WTC11 (cell line): Measurements from ENCODE around the gene JADE2. TPM values are rescaled to one million over a fixed set of nuclear protein-coding genes. Genes with fewer than 3 reads are reported as not detected.
A peak's percentile ranks its signal among the peaks of the same experiment; 100 is the strongest.

Experiments used
- ATAC-seq: fragments of 200-7000 bp; cut with Tn5 transposase; 2 replicates; pipeline ENCODE4 v1.10.0; 2021; ENCODE audit warnings: mild to moderate bottlenecking, moderate library complexity
- Bru-seq: library from RNA; stranded (reverse); fragments of 400-500 nt; gene quantifications from one replicate; lab custom pipeline; 2021; lab: Mats Ljungman, UMichigan
- CTCF ChIA-PET: fragments of 300-600 bp; sonication (Branson Sonifier 250); formaldehyde crosslinking; loops from one replicate; lab custom pipeline; 2021; ENCODE audit warnings: antibody characterized with exemption; lab: Charles Lee
- POLR2A ChIA-PET: fragments of 350-600 bp; sonication (Branson Sonifier 250); formaldehyde crosslinking; loops from one replicate; lab custom pipeline; 2021; ENCODE audit warnings: antibody characterized with exemption; lab: Charles Lee
- DNase-seq: peaks from one replicate; pipeline ENCODE4 v3.0.0; 2021; ENCODE audit warnings: low spot score
- H3K27ac Mint-ChIP-seq: 2 replicates; pipeline ENCODE4 v1.8.0; 2021; ENCODE audit warnings: mixed read lengths
- H3K27me3 Mint-ChIP-seq: 2 replicates; pipeline ENCODE4 v1.8.0; 2021; ENCODE audit warnings: low read depth, mild to moderate bottlenecking, moderate library complexity, mixed read lengths
- H3K36me3 Mint-ChIP-seq: 2 replicates; pipeline ENCODE4 v1.8.0; 2021; ENCODE audit warnings: mixed read lengths
- H3K4me1 Mint-ChIP-seq: 2 replicates; pipeline ENCODE4 v1.8.0; 2022; ENCODE audit warnings: mixed read lengths
- H3K4me3 Mint-ChIP-seq: 2 replicates; pipeline ENCODE4 v1.8.0; 2021; ENCODE audit warnings: mild to moderate bottlenecking, moderate library complexity, mixed read lengths
- H3K9me3 Mint-ChIP-seq: 2 replicates; pipeline ENCODE4 v1.8.0; 2021; ENCODE audit warnings: mixed read lengths
- ATF1 ChIP-seq: sonication (generic); formaldehyde crosslinking; IDR thresholded peaks from 2 replicates; pipeline ENCODE4 v1.8.1; 2023; ENCODE audit warnings: mild to moderate bottlenecking, moderate library complexity, missing genetic modification reagents
- CDX4 ChIP-seq: fragments of 250-450 bp; sonication (Bioruptor Pico); IDR thresholded peaks from 2 replicates; pipeline ENCODE4 v1.9.0; 2021; ENCODE audit warnings: moderate library complexity, mild to moderate bottlenecking, inconsistent platforms, borderline replicate concordance
- CTCF ChIP-seq: fragments of 200-600 bp; IDR thresholded peaks from 2 replicates; pipeline ENCODE4 v1.8.0; 2022; ENCODE audit warnings: antibody characterized with exemption
- FOXJ3 ChIP-seq: sonication (generic); formaldehyde crosslinking; IDR thresholded peaks from 2 replicates; pipeline ENCODE4 v1.9.0; 2021; ENCODE audit warnings: missing genetic modification reagents, mild to moderate bottlenecking, borderline replicate concordance
- GABPB1 ChIP-seq: sonication (generic); formaldehyde crosslinking; IDR thresholded peaks from 2 replicates; pipeline ENCODE4 v1.8.1; 2023; ENCODE audit warnings: mild to moderate bottlenecking, missing genetic modification reagents
- GTF2I ChIP-seq: fragments of 250-450 bp; sonication (Bioruptor Pico); conservative IDR thresholded peaks from 2 replicates; pipeline ENCODE4 v1.4.0; 2021; ENCODE audit warnings: mild to moderate bottlenecking
- IRF2 ChIP-seq: sonication (generic); formaldehyde crosslinking; IDR thresholded peaks from 2 replicates; pipeline ENCODE4 v1.8.0; 2022; ENCODE audit warnings: low read depth, missing genetic modification reagents, borderline replicate concordance
- KAT7 ChIP-seq: sonication (generic); formaldehyde crosslinking; IDR thresholded peaks from 2 replicates; pipeline ENCODE4 v1.8.1; 2023; ENCODE audit warnings: missing genetic modification reagents, mild to moderate bottlenecking, borderline replicate concordance
- MXD4 ChIP-seq: fragments of 250-450 bp; sonication (Bioruptor Pico); IDR thresholded peaks from 2 replicates; pipeline ENCODE4 v1.8.0; 2021; ENCODE audit warnings: mild to moderate bottlenecking, moderate library complexity, borderline replicate concordance
- NR1H2 ChIP-seq: sonication (generic); formaldehyde crosslinking; IDR thresholded peaks from 2 replicates; pipeline ENCODE4 v1.9.0; 2021; ENCODE audit warnings: mild to moderate bottlenecking, moderate library complexity, missing genetic modification reagents
- NR3C1 ChIP-seq: sonication (generic); formaldehyde crosslinking; conservative IDR thresholded peaks from 2 replicates; pipeline ENCODE4 v1.8.1; 2023; ENCODE audit warnings: low read depth, mild to moderate bottlenecking, missing genetic modification reagents
- OVOL2 ChIP-seq: fragments of 250-450 bp; sonication (Bioruptor Pico); IDR thresholded peaks from 2 replicates; pipeline ENCODE4 v1.9.0; 2021; ENCODE audit warnings: mild to moderate bottlenecking, borderline replicate concordance
- PRDM15 ChIP-seq: sonication (generic); formaldehyde crosslinking; IDR thresholded peaks from 2 replicates; pipeline ENCODE4 v1.8.0; 2022; ENCODE audit warnings: missing genetic modification reagents
- SOX15 ChIP-seq: fragments of 250-450 bp; sonication (Bioruptor Pico); IDR thresholded peaks from 2 replicates; pipeline ENCODE4 v1.9.0; 2021; ENCODE audit warnings: mild to moderate bottlenecking
- ZBTB43 ChIP-seq: sonication (generic); formaldehyde crosslinking; IDR thresholded peaks from 2 replicates; pipeline ENCODE4 v1.8.1; 2023; ENCODE audit warnings: mild to moderate bottlenecking, missing genetic modification reagents
- ZNF232 ChIP-seq: sonication (generic); formaldehyde crosslinking; IDR thresholded peaks from 2 replicates; pipeline ENCODE4 v1.8.0; 2022; ENCODE audit warnings: mild to moderate bottlenecking, missing genetic modification reagents
- ZNF416 ChIP-seq: fragments of 250-450 bp; sonication (Bioruptor Pico); IDR thresholded peaks from 2 replicates; pipeline ENCODE4 v1.9.0; 2021; ENCODE audit warnings: mild to moderate bottlenecking, inconsistent platforms
- ZNF423 ChIP-seq: fragments of 250-450 bp; sonication (Bioruptor Pico); IDR thresholded peaks from 2 replicates; pipeline ENCODE4 v2.1.2; 2022; ENCODE audit warnings: mild to moderate bottlenecking, moderate library complexity
- ZSCAN18 ChIP-seq: fragments of 250-450 bp; sonication (Bioruptor Pico); IDR thresholded peaks from 2 replicates; pipeline ENCODE4 v2.1.2; 2022; ENCODE audit warnings: mild to moderate bottlenecking, moderate library complexity
- long read RNA-seq, 3 experiments: library from RNA in 1 of 3; library from capped mRNA in 1 of 3; library from polyadenylated mRNA in 1 of 3; unstranded in 2 of 3; stranded (forward) in 1 of 3; transcript quantifications; one replicate each; pipeline ENCODE4 v2.0.0, GENCODE V29; 2021
- total RNA-seq: library from RNA; stranded (reverse); gene quantifications from 3 replicates; pipeline ENCODE4 v1.2.3, GENCODE V29; 2021

Gene JADE2
- total RNA-seq, result 39.4 to 46.2 TPM (median 40.8 TPM) in 3 replicates
- percentile 64 among the genes with signal in this experiment for Bru-seq, nascent RNA
- long read RNA-seq, experiment 1, transcript JADE2-202 (11 exons, 3,212 nt), result major isoform, 8 of 68 reads
- long read RNA-seq, experiment 1, partial matches to known transcripts, result 13 of 68 reads
- long read RNA-seq, experiment 1, other reads (novel, unspliced or antisense), result 47 of 68 reads
- long read RNA-seq, experiment 2, partial matches to known transcripts, result 9 of 22 reads
- long read RNA-seq, experiment 2, other reads (novel, unspliced or antisense), result 13 of 22 reads
- long read RNA-seq, experiment 3, partial matches to known transcripts, result 1 of 1 reads
- long read RNA-seq, experiment 3, other reads (novel, unspliced or antisense), result 0 of 1 reads

- Mint-ChIP-seq H3K9me3 (no peaks in the 10 kb centered on the region), H3K27me3 (no peaks in the 10 kb centered on the region), H3K27ac (peak within 1 kb of the TSS; percentile 98), H3K4me3 (peak within 1 kb of the TSS; percentile 98), H3K4me1 (peaks cover 45% of the 10 kb centered on the region), H3K36me3 (no peaks in the 10 kb centered on the region)
- DNase-seq (peak; percentile 46), ATAC-seq (peak; percentile 2)
- ChIA-PET CTCF (interaction anchor here (0.6 to 6.6 kb wide), 6 partner anchors 43 to 289 kb away, joined by 3 to 54 read pairs (median 3); no protein-coding TSS in a partner anchor), POLR2A (interaction anchor here (0.6 to 5.8 kb wide), 9 partner anchors 12 to 113 kb away, joined by 3 to 58 read pairs (median 3); partner anchors contain the start of gene CDKN2AIPNL)
- TF ChIP-seq ZBTB43 (CRISPR knock-in tag) (peak; percentile 98), KAT7 (no peak), ZNF423 (CRISPR knock-in tag) (peak; percentile 74)
Measured at GRCh38 chr5:134524826-134525682, at the start of gene JADE2. JADE2 (plus strand) TSS chr5:134525670; CDS start chr5:134535858, 10,188 bp downstream.

GRCh38 chr5:134477462-134478245 is 47.8 kb upstream of the JADE2 start:
- DNase-seq (no peak), ATAC-seq (no peak)
- Mint-ChIP-seq H3K9me3 (peaks cover 13% of the 10 kb centered on the region), H3K4me3 (no peak overlapping the region), H3K27me3 (no peaks in the 10 kb centered on the region; the same call in 1 of the 2 replicates), H3K27ac (no peak overlapping the region), H3K36me3 (no peaks in the 10 kb centered on the region), H3K4me1 (no peaks in the 10 kb centered on the region)
- POLR2A ChIA-PET, result interaction anchor here (1.9 kb wide), 1 partner anchor 11 kb away, joined by 5 read pairs; no protein-coding TSS in a partner anchor
- CTCF ChIA-PET, result no interaction called here
- TF ChIP-seq OVOL2 (CRISPR knock-in tag) (no peak), ZNF416 (CRISPR knock-in tag) (no peak), CTCF (no peak), SOX15 (CRISPR knock-in tag) (no peak), ATF1 (CRISPR knock-in tag) (no peak)

- Mint-ChIP-seq H3K27ac (no peak overlapping the region), H3K27me3 (no peaks in the 10 kb centered on the region; the same call in 1 of the 2 replicates), H3K36me3 (no peaks in the 10 kb centered on the region), H3K4me1 (no peaks in the 10 kb centered on the region), H3K4me3 (no peak overlapping the region), H3K9me3 (peaks cover 6% of the 10 kb centered on the region)
- ChIA-PET POLR2A (no interaction called here), CTCF (no interaction called here)
- ATAC-seq (no peak), DNase-seq (no peak)
- TF ChIP-seq NR1H2 (CRISPR knock-in tag), result no peak
- no peak for TF ChIP-seq GTF2I (CRISPR knock-in tag)
- no peak for TF ChIP-seq OVOL2 (CRISPR knock-in tag)
- no peak for TF ChIP-seq IRF2 (CRISPR knock-in tag)
- no peak for TF ChIP-seq ZSCAN18 (CRISPR knock-in tag)
- no peak for TF ChIP-seq PRDM15 (CRISPR knock-in tag)
- TF ChIP-seq MXD4 (CRISPR knock-in tag), result no peak
- no peak for TF ChIP-seq FOXJ3 (CRISPR knock-in tag)
- TF ChIP-seq CDX4 (CRISPR knock-in tag), result no peak
- no peak for TF ChIP-seq NR3C1 (CRISPR knock-in tag)
- TF ChIP-seq ZNF232 (CRISPR knock-in tag), result no peak
- no peak for TF ChIP-seq GABPB1 (CRISPR knock-in tag)
Measured at GRCh38 chr5:134479839-134480238, 45.6 kb upstream of the JADE2 start.
